ENCODE results near the gene NFXL1. TPM values are rescaled to one million over a fixed set of nuclear protein-coding genes. Genes with fewer than 3 reads are reported as not detected.
"Not testable (repeated sequence)": the region's sequence is repeated elsewhere in the genome, so short reads cannot be mapped to it uniquely, and the experiment has no call there.

The NFXL1 gene
- 6.5 TPM for total RNA-seq (ENCODE audit: insufficient read depth, low replicate concordance)

DNA sequence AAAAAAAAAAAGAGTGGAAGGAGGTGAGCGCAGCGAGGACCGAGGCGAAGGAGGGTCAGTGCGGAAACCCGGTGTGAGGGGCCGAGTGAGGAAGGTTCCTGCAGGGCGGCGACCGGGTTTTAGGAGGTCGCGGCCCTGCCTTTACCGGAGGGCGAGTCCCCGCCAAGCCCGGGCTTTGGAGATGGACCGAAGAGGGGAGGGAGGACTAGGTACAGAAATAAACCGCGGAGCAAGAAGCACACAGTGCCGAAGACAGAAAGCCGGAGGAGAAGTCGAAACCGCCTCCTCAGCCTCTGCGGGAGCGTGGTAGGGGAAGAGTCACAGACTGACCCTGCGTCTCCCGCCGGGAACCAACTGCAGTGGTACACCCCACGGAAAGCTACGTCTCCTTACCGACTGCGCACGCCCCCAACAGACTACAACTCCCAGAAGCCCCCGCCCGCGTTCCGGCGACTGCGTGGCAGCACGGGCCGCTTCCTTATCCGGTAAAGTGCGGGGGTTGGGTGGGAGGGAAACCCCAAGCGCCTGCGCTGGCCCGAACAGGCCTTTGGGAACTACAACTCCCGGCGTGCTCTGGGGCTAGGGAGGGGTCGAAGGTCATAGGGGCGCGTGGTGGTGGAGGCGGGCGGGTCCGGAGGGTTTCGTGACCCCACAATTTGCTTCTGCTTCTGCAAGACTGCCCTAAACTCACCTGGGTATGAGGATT is at the start of gene NFXL1:
NFXL1 (minus strand) TSS at position 364 of the 706 bp plus-strand sequence. CDS start 380 bp downstream, outside the sequence.
- peak; percentile 99 for DNase-seq (ENCODE audit: low spot score)

DNA sequence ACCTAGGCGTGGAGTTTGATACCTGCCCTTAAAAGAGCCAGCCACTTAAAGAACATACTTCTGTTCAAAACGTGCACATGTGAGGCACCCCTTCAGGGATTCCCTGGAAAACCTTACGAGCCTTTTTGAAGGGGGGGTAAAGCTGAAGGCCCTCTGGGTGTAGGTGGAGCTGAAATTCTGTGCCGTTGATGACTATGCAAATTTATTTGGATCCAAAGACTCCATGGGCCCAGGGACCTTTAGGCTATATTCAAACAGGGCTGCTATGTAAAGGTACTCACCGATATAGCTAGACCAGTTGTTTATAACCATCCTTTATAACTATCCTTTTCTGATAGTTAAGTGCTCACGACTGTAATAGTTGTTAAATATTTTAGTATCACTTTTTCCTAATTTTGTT is 40.3 kb upstream of the NFXL1 start:
- no peak for DNase-seq (ENCODE audit: low spot score)

DNA sequence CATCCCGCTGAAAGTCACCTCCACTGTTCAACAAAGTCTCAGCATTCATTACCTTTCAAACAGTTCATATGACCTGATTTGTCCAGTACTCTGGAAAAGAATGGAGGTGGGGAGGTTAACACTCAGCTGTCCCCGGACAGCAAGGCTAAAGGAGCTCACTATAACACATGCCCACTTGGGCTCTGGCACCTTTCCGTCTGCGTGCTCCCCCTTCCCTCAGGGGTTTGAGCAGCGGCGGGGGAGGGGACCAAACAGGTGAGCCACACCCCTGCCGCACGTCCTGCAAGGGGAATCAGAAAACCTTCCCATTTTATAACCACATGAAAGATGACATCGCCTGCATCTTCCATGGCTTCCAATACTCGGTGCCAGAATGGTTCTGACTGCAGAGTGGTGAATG is 39.9 kb upstream of the NFXL1 start:
- no peak for DNase-seq (ENCODE audit: low spot score)

DNA sequence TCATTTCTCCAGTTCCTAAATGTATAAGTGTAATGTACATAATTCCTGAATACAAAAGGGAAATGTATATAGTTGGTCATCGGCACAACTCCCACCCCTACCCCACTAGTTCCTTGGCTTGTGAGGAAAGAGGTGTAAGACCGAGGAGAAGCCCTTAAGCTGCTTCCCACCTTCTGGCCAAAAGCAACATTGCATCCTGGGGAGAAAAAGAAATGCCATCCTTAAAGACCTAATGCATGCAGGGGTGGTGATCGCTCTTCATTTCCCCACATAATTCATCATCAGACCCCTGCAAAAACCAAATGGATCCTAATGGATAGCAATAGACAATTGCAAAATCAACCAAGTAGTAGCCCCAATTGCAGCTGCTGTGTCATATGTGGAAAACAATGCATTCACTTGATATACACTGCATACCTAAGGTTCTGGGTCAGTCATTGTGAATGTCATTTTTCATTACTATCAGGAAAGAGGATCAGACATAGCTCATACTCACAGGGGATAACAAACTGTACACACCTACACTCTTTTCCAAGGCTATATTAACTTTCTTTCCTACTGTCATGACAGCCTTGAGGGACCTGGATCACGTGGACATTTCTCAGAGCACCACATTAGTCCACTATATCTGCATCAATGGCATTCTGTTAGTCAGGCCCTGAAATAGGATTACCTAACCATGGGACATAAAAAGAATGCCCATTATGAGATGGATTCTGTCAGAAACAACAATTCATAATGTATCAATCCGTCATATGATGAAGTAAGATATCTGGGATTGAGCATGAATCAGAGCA is 31.7 kb upstream of the NFXL1 start:
- DNase-seq (ENCODE audit: low spot score), result no peak

DNA sequence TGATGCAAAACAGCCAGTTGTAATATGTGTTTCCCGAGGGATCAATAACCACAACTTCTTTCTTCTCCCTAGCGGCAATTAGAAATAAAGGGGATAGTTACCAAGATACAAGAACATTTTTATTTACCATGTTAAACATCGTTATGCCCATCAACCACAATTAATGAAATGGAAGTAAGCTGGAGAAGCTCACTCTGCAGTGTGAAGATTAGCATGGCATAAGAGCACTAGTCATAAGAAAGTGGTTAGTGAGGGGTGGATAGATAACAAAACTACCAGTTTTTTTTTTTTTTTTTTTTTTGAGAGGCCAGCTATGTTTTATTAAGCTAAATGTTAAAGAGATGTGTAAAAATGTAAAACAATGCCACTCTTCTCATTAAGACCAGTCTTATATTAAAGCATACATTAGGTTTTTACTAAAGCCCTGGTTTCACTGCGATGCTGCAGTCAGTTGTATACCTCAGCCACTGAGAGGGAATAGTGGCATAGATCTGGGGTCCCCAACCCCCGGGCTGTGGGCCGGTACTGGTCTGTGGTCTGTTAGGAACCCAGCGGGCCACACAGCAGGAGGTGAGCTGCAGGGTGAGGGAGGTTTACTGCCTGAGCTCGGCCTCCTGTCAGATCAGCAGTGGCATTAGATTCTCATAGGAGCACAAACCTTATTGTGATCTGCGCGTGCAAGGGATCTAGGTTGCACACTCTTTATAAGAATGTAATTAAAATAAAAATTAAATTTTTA is 27.9 kb upstream of the NFXL1 start:
- no peak for DNase-seq (ENCODE audit: low spot score)

DNA sequence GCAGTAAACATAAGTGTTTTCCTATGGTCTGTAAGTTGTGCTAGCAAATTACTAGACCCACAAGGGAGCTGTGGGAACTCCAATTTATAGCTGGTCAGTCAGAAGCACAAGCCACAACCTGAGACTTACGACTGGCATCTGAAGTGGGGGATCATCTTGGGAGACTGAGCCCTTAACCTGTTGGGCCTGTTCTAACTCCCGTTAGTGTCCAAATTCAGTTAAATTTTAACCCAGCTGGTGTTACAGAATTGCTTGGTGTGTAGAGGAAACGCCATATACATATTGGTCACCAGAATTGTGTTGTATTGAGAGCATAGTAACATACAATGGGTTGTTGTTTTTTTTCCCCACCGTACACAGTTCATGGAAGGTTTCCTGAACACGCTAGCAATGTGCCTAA is 25.1 kb upstream of the NFXL1 start:
- no peak for DNase-seq (ENCODE audit: low spot score)

DNA sequence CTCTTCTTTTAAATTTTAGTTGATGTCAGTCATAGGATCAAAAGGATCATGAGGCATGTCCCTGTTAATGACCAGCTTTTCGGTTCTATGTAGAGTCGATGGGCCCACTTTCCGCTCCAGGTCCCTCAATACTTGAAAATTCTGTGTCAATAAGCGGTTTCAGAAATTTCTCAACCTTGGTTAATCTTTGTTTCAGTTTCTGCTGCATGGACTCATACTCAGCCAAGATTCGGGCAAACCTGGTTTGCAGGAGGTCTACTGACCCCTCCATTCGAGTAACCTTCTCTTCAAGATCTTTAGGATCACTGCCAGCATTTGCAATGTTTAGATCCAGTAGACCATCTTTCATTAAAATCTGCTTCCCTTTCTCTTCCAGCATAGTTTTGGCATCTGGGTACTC is 22.0 kb upstream of the NFXL1 start:
- no peak for DNase-seq (ENCODE audit: low spot score)

DNA sequence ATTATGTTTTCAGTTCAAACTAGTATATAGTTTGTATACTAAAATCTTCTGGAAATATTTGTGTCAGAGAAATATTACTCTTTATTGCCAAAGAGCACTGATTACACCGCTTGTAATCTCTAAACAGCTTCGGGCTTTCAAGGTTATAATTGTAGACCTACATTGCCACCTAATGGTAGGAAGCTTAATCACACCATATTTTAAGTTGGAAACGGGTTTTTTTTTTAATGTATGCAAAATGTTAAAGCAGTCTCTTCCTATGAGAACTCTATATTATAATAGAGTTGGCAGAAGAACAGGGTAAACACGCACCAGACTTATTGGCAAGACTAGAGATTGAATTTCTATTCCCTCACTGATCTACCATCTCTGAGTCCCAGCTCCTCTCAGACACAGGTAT is 19.5 kb upstream of the NFXL1 start:
- peak; percentile 55 for DNase-seq (ENCODE audit: low spot score)

DNA sequence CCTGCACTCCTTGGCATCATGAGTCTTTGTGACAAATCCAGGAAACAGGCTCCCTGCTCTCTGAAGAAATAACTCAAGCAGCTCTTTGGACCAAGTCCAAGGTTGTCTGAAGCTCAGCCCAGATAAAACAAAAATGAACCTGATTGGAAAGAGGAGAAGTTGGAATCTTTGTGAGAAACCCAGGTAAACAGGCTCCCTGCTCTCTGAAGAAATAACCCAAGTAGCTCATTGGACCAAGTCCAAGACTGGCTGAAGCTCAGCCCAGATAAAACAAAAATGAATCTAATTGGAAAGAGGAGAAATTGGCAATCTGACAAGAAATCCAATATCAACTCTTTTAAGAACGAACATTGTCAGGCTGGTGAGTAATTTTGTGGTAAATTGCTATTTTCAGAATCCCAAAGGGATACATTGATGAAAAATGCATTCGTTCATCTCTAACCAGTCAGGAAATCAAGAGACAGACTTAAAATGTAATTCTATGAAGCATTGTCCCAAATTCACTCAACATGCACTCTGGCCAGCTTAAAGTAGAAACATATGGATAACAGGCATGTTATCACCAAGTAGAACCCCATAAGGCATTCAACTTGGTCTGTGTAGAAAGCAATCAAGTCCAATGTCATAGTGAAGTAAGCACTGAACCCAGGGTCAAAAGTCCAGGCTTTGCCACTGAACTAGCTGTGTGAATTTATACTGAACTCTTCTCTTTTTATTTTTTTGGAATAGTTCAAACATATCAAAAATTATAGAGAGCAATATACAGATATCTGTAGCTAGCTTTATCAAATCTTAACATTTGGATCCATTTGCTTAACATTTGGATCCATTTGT is 16.8 kb upstream of the NFXL1 start:
- DNase-seq (ENCODE audit: low spot score), result no peak

DNA sequence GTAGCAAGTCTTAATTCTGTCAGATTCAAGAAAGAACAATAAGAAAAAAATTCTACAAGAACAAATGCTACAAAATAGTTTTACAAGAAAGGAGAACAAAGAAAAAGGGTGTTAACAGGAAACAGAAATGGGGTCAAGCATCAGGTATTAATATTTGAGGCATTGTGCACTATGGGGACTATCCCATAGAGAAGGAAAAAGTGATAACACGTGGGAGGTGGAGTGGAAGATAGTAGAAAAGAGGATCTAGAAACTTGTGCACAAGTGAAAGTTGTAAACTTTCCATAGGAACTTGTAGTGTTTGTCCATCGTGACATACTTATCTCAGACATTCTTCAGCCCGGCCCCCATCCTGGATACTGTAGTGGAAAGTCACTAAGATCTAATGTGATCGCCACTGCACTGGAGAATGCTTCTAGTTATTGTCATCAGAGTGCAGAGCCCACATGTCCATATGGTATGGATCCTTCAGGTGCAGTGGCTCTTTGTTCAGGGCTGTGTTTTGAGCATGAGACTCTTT is 15.4 kb upstream of the NFXL1 start:
- DNase-seq (ENCODE audit: low spot score), result no peak

DNA sequence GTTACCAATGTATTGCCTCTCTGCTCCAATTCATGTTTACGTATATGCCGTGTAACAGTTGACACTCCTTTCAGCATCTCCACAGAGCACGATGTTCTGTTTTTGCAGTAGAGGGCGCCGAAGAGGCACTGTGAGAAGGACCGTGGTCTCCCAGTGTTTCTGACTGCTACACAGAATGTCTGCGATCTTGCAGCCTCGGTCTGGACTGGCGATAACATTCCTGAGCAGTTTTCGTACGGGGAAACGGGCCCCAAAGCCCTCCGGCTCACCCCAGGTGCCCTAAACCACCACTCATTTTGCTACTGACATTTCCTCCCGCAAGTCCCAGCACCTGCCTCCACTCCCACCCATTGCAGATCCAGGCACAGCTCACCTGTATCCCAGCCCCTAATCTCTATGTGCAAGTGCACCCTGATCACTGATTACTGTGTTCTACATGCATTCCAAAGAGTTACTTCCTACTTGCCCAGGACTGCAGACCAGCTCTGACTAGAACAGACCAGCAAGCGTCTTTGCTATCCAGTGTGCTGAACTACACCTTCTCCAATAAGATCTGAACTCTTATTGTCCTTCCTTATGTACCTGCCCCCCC is 12.4 kb upstream of the NFXL1 start:
- DNase-seq (ENCODE audit: low spot score), result peak; percentile 75

DNA sequence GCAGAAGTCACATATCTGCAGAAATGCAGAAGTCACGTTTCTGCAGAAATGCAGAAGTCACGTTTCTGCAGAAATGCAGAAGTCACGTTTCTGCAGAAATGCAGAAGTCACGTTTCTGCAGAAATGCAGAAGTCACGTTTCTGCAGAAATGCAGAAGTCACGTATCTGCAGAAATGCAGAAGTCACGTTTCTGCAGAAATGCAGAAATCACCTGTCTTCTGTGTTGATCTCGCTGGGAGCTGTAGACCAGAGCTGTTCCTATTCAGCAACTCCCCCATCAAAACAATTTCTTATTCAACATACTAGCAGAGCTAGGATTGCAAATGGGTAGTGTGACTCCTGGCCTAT is 8.9 kb upstream of the NFXL1 start:
- DNase-seq (ENCODE audit: low spot score), result not testable (repeated sequence)

DNA sequence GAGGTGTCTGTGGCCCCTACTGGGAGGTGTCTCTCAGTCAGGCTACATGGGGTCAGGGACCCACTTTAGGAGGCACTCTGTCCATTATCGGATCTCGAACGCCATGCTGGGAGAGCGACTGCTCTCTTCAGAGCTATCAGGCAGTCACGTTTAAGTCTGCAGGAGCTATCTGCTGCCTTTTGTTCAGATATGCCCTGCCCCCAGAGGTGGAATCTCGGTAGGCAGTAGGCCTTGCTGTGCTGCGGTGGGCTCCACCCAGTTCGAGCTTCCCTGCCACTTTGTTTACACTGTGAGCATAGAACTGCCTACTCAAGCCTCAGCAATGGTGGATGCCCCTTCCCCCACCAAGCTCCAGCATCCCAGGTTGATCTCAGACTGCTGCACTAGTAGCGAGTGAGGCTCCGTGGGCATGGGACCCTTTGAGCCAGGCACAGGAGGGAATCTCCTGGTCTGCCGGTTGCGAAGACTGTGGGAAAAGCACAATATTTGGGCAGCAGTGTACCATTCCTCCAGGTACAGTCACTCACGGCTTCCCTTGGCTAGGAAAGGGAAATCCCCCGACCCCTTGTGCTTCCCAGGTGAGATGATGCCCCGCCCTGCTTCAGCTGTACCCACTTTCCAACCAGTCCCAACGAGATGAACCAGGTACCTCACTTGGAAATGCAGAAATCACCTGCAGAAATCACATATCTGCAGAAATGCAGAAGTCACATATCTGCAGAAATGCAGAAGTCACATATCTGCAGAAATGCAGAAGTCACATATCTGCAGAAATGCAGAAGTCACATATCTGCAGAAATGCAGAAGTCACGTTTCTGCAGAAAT is 8.3 kb upstream of the NFXL1 start:
- DNase-seq (ENCODE audit: low spot score), result not testable (repeated sequence)

DNA sequence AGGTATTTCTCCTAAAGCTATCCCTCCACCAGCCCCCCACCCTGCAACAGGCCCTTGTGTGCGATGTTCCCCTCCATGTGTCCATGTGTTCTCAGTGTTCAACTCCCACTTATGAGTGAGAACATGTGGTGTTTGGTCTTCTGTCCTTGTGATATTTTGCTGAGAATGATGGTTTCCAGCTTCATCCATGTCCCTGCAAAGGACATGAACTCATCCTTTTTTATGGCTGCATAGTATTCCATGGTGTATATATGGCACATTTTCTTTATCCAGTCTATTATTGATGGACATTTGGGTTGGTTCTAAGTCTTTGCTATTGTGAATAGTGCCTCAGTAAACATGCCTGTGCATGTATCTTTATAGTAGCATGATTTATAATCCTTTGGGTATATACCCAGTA is 2.8 kb upstream of the NFXL1 start:
- not testable (repeated sequence) for DNase-seq (ENCODE audit: low spot score)

DNA sequence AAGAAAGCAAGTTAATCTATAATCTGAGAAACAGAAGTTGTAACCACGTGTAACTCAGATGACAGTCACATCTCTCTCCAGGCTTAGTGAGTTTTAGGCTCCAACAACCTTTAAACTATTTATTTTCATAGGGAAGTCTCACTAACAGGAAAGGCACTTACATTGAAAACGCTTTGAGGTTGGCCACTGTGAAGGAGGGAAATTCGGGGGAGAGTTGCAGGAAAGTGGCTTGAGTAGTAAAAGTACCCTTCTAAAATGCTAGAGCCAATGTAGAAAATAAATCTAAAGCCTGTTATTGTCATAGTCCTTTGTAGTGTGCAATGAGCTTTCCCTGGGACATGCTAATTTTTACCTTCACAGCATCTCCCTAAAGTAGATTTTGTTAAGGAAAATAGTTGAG is 995 bp upstream of the NFXL1 start:
- DNase-seq (ENCODE audit: low spot score), result no peak

DNA sequence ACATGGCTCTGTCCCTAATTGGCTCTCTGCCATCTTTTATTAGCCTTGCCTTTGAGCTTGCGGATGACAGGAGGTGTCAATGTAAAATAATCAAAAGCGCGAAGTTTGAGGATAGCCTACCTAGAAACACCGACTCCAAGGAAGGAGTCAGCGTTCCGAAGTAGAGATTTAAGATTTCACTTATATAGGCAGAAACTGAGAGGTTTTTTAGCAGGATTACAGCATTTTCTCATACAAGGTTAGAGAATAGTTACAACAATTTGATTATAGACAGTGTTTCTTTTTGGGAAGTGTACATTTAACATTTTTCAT is 499 bp upstream of the NFXL1 start:
- DNase-seq (ENCODE audit: low spot score), result no peak

DNA sequence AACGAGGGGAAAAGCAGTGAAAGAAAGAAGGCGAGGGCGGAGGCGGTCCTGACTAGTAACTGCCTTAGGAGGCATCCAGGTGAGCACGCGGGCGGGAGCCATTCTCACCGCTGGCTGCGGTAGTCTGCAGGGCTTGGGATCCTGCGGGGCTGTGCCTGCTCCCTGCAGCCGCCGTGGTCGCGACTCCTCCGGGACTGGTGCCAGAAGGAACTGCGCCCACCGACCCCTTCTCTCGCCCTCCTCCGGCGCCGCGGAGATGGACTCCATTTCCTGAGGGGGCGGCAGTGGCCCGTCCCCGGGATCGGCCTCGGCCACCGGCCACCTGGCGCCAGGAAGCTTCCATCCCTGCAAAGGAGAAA is 543 bp downstream of the NFXL1 start:
- no peak for DNase-seq (ENCODE audit: low spot score)

DNA sequence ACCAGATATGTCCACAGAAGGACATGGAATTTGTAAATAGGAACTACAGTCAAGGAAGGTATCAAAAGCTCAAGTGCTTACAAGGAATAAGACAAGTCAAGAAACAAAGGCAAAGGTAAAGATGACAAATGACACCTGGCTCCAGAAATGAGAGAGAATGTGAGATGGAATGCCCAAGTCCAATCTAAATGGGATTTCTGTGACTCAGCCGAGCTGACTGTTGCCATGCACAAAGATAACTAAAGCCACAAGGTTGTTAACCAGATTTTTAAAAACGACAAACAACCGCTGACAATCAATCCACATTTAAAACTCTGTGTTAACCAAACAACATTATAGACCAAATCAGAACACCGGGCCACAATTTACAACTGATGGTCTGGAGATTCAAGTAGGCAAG is 1.1 kb downstream of the NFXL1 start:
- peak; percentile 12 for DNase-seq (ENCODE audit: low spot score)

DNA sequence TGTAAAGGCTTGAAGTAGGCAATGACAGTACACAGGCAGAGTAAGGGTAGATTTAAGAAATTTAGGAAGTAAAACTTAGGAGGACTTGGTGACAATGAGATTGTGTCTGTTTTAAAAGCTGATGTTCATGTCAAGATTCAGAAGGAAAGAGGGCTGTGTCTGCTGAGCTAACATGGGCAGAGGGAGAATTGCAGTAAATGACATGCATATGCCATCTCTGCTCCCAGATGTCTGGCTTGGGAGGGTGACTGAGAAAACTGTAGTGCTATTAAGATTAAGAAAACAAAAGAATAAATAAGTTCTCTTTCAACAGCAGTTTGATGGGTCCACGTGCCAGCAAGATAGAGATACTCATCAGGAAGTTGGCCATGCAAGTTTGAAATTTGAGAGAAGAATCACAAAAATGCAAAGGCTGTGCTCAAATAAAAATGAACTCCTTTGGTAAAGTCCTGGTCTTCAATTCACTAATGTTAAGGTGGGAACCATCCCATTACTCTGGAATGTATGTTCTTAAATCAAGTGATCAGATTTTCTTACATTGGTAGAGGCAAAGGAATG is 7.2 kb downstream of the NFXL1 start:
- no peak for DNase-seq (ENCODE audit: low spot score)

DNA sequence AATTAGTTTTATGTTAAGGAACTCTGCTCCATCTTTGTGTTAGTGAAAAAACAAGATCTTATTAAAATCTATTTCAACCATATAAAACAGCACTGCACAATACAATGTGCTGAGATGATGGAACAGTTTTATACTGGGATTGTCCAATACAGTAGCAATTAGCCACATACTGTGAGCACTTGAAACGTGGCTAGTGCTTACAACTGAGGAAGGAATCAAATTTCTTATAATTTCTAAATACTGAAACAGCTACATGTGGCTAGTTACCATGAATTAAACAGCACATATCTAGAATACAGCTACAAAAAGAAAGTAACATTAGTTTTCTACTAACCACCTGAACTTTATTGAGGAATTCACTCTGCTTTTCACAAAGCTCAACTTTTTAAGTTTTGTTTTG is 14.7 kb downstream of the NFXL1 start:
- DNase-seq (ENCODE audit: low spot score), result no peak
